Liver (tissue), 9 donors: Measurements from ENCODE around the gene TATDN3. TPM values are rescaled to one million over a fixed set of nuclear protein-coding genes. Genes with fewer than 3 reads are reported as not detected.

Source experiments
- DNase-seq: peaks from one replicate; pipeline ENCODE4 v3.0.0-alpha.2; 2017; ENCODE audit warnings: low spot score
- H3K27ac ChIP-seq, 2 donors: one replicate each; pipeline ENCODE4 v1.7.0; 2013; ENCODE audit warnings: inconsistent platforms in 2 of 2, low read length in 2 of 2, control low read depth in 1 of 2, low read depth in 1 of 2, mild to moderate bottlenecking in 1 of 2
- H3K27me3 ChIP-seq, 4 donors: one replicate each; pipeline versions ENCODE4 v1.6.1 to v1.7.0; 2013; ENCODE audit warnings: low read length in 3 of 4, inconsistent platforms in 1 of 4, mild to moderate bottlenecking in 1 of 4, moderate library complexity in 1 of 4; ENCODE audit not compliant: control insufficient read depth in 4 of 4, insufficient read depth in 4 of 4
- H3K36me3 ChIP-seq, 4 donors: one replicate each; pipeline versions ENCODE4 v1.6.1 to v1.7.0; 2013; ENCODE audit warnings: low read length in 3 of 4, mild to moderate bottlenecking in 3 of 4, low read depth in 1 of 4, moderate library complexity in 1 of 4; ENCODE audit not compliant: control insufficient read depth in 4 of 4, insufficient read depth in 3 of 4
- H3K4me1 ChIP-seq, 4 donors: one replicate each; pipeline versions ENCODE4 v1.6.1 to v1.7.0; 2013; ENCODE audit warnings: low read length in 3 of 4, mild to moderate bottlenecking in 3 of 4, moderate library complexity in 1 of 4; ENCODE audit not compliant: control insufficient read depth in 4 of 4, insufficient read depth in 4 of 4
- H3K4me3 ChIP-seq, 3 donors: one replicate each; pipeline versions ENCODE4 v1.6.1 to v1.7.0; 2013; ENCODE audit warnings: low read length in 3 of 3, control low read depth in 1 of 3, low read depth in 1 of 3, mild to moderate bottlenecking in 1 of 3
- H3K9ac ChIP-seq, 2 donors: one replicate each; pipeline ENCODE4 v1.7.0; 2013; ENCODE audit warnings: low read length in 2 of 2, mild to moderate bottlenecking in 2 of 2, moderate library complexity in 2 of 2, control low read depth in 1 of 2, low read depth in 1 of 2
- H3K9me3 ChIP-seq, 4 donors: one replicate each; pipeline versions ENCODE4 v1.6.1 to v1.7.0; 2013; ENCODE audit warnings: low read length in 3 of 4; ENCODE audit not compliant: control insufficient read depth in 4 of 4
- ATF3 ChIP-seq: IDR thresholded peaks from 2 replicates; pipeline ENCODE4 v1.6.1; 2016; ENCODE audit warnings: antibody characterized with exemption
- CTCF ChIP-seq: fragments of 150-350 bp; IDR thresholded peaks from 2 replicates; pipeline ENCODE4 v1.5.1; 2017; ENCODE audit warnings: improper control_type of control experiment, low read depth, low read length; ENCODE audit not compliant: missing input control
- EGR1 ChIP-seq, 2 donors: IDR thresholded peaks; 2 replicates each; pipeline ENCODE4 v1.6.1; 2016 to 2018; ENCODE audit warnings: antibody characterized with exemption in 2 of 2, low read depth in 2 of 2
- FOXA1 ChIP-seq: IDR thresholded peaks from 2 replicates; pipeline ENCODE4 v1.6.1; 2016; ENCODE audit warnings: antibody characterized with exemption
- FOXA2 ChIP-seq: IDR thresholded peaks from 2 replicates; pipeline ENCODE4 v1.6.1; 2016; ENCODE audit warnings: antibody characterized with exemption
- JUND ChIP-seq, 2 donors: IDR thresholded peaks; 2 replicates each; pipeline ENCODE4 v1.6.1; 2016; ENCODE audit warnings: antibody characterized with exemption in 2 of 2
- MAX ChIP-seq: IDR thresholded peaks from 2 replicates; pipeline ENCODE4 v1.6.1; 2016; ENCODE audit warnings: antibody characterized with exemption
- NR2F2 ChIP-seq: IDR thresholded peaks from 2 replicates; pipeline ENCODE4 v1.6.1; 2016; ENCODE audit warnings: antibody characterized with exemption
- RAD21 ChIP-seq, 2 donors: IDR thresholded peaks; 2 replicates each; pipeline ENCODE4 v1.6.1; 2016; ENCODE audit warnings: antibody characterized with exemption in 2 of 2, mild to moderate bottlenecking in 2 of 2
- REST ChIP-seq: IDR thresholded peaks from 2 replicates; pipeline ENCODE4 v1.6.1; 2016; ENCODE audit warnings: antibody characterized with exemption, mild to moderate bottlenecking
- RXRA ChIP-seq, 2 donors: IDR thresholded peaks; 2 replicates each; pipeline ENCODE4 v1.6.1; 2017 to 2018; ENCODE audit warnings: antibody characterized with exemption in 2 of 2, mild to moderate bottlenecking in 1 of 2
- SP1 ChIP-seq: IDR thresholded peaks from 2 replicates; pipeline ENCODE4 v1.6.1; 2018; ENCODE audit warnings: antibody characterized with exemption, mild to moderate bottlenecking
- TAF1 ChIP-seq: conservative IDR thresholded peaks from 2 replicates; pipeline ENCODE4 v1.6.1; 2016; ENCODE audit warnings: antibody characterized with exemption, mild to moderate bottlenecking
- YY1 ChIP-seq: IDR thresholded peaks from 2 replicates; pipeline ENCODE4 v1.6.1; 2016; ENCODE audit warnings: antibody characterized with exemption, mild to moderate bottlenecking
- WGBS: extraction: QIAGEN DNeasy Blood & Tissue Kit; methylation state at CpG from one replicate; pipeline ENCODE4 v1.1.7; 2013; 5-methylcytosine and 5-hydroxymethylcytosine counted together
- polyA plus RNA-seq, 2 donors: library from polyadenylated mRNA; stranded (reverse) in 1 of 2; unstranded in 1 of 2; fragments of 200-250 nt in 1 of 2; fragments of >200 nt in 1 of 2; fragmentation: Nextera tagmentation in 1 of 2; extraction: Ambion mirVana in 1 of 2; gene quantifications; one replicate each; pipeline versions ENCODE4 v1.2.1 to v1.2.3, GENCODE V29; 2013 to 2015
- total RNA-seq, 2 donors: library from RNA; depleted of rRNA; stranded (reverse); fragments of >200 nt; gene quantifications; one replicate each; pipeline ENCODE4 v1.2.3, GENCODE V29; 2014
- donor health status: healthy.
- donor health status: healthy.
- donor health status: healthy.
- donor health status: healthy.
- donor health status: healthy.

Gene TATDN3
- total and polyA plus RNA-seq, 4 donors = 5.2 to 8.1 (median 6.7) TPM

GRCh38 chr1:212825798-212826452 lies 34.2 kb downstream of the TATDN3 start:
- H3K36me3 ChIP-seq = no peaks in the 10 kb centered on the region
- H3K9me3 ChIP-seq = peaks cover 3 to 10% (median 8%) of the 10 kb centered on the region in 4 donors
- no peak for DNase-seq
- no peak overlapping the region for H3K9ac ChIP-seq
- H3K4me3 ChIP-seq = no peak overlapping the region
- 96% methylated on average over 6 of the region's 6 CpGs for WGBS
- TF ChIP-seq TAF1 (no peak), EGR1 (IDR thresholded peaks at IDR 0.05; ENCODE audit: low read depth in 2 of 2) (no peak), MAX (no peak), YY1 (no peak), CTCF (no peak), FOXA1 (no peak)
- H3K27me3 ChIP-seq = no peaks in the 10 kb centered on the region
- H3K27ac ChIP-seq = no peak overlapping the region
- no peaks in the 10 kb centered on the region for H3K4me1 ChIP-seq

GRCh38 chr1:212827171-212827776 lies 35.6 kb downstream of the TATDN3 start:
- Histone ChIP-seq H3K4me3 (no peak overlapping the region), H3K4me1 (no peaks in the 10 kb centered on the region), H3K27ac (no peak overlapping the region), H3K27me3 (no peaks in the 10 kb centered on the region), H3K9me3 (peaks cover 3 to 10% (median 8%) of the 10 kb centered on the region in 4 donors), H3K36me3 (no peaks in the 10 kb centered on the region), H3K9ac (no peak overlapping the region)
- DNase-seq = no peak
- 90% methylated on average over 4 of the region's 4 CpGs for WGBS
- no peak for TF ChIP-seq ATF3
- no peak for TF ChIP-seq CTCF
- TF ChIP-seq RAD21 (IDR thresholded peaks at IDR 0.05) = no peak
- no peak for TF ChIP-seq JUND (IDR thresholded peaks at IDR 0.05)
- no peak for TF ChIP-seq SP1
- TF ChIP-seq FOXA2 = no peak
- no peak for TF ChIP-seq FOXA1
- no peak for TF ChIP-seq NR2F2
- TF ChIP-seq YY1 = no peak
- no peak for TF ChIP-seq EGR1 (IDR thresholded peaks at IDR 0.05; ENCODE audit: low read depth in 2 of 2)
- no peak for TF ChIP-seq RXRA (IDR thresholded peaks at IDR 0.05)
- TF ChIP-seq REST = no peak
- TF ChIP-seq TAF1 = no peak
